DLD1 (cell line): ENCODE results near the gene JOSD2.

Experiments used
- in situ Hi-C: cut with HindIII; loops from 2 replicates; pipeline ENCODE4 v1.10.0; 2017; ENCODE audit warnings: low sequenced_read_pairs

Gene JOSD2

GRCh38 chr19:50496189-50497021 is 14.6 kb downstream of the JOSD2 start:
- in situ Hi-C loops: no loop called here

GRCh38 chr19:50495020-50495531 is 15.9 kb downstream of the JOSD2 start:
- in situ Hi-C loops: no loop called here

- in situ Hi-C loops: no loop called here
Observed at GRCh38 chr19:50494186-50495019, 16.6 kb downstream of the JOSD2 start.

GRCh38 chr19:50493171-50493570 is 17.8 kb downstream of the JOSD2 start:
- in situ Hi-C loops: no loop called here

GRCh38 chr19:50492303-50493052 is 18.5 kb downstream of the JOSD2 start:
- in situ Hi-C loops: no loop called here

- in situ Hi-C loops: no loop called here
Observed at GRCh38 chr19:50490991-50491472, 20.0 kb downstream of the JOSD2 start.

- in situ Hi-C loops: no loop called here
Observed at GRCh38 chr19:50490411-50490811, 20.6 kb downstream of the JOSD2 start.

GRCh38 chr19:50489461-50490011 is 21.5 kb downstream of the JOSD2 start:
- in situ Hi-C loops: no loop called here

- in situ Hi-C loops: no loop called here
Observed at GRCh38 chr19:50488389-50489194, 22.4 kb downstream of the JOSD2 start.

GRCh38 chr19:50486823-50487515 is 24.0 kb downstream of the JOSD2 start:
- in situ Hi-C loops: no loop called here

- in situ Hi-C loops: no loop called here
Observed at GRCh38 chr19:50485284-50485955, 25.6 kb downstream of the JOSD2 start.

GRCh38 chr19:50482916-50483315 is 28.1 kb downstream of the JOSD2 start:
- in situ Hi-C loops: no loop called here

GRCh38 chr19:50482271-50482855 is 28.6 kb downstream of the JOSD2 start:
- in situ Hi-C loops: no loop called here

- in situ Hi-C loops: no loop called here
Observed at GRCh38 chr19:50481351-50482149, 29.4 kb downstream of the JOSD2 start.

- in situ Hi-C loops: no loop called here
Observed at GRCh38 chr19:50480281-50481111, 30.5 kb downstream of the JOSD2 start.

- in situ Hi-C loops: no loop called here
Observed at GRCh38 chr19:50479761-50480251, 31.2 kb downstream of the JOSD2 start.
